ENCODE data around the gene CACNA1S.

GRCh38 chr1:201116091-201116490 is 3.9 kb upstream of the CACNA1S start:
- no peak for TF ChIP-seq RFX5 (IDR thresholded peaks at IDR 0.05; ENCODE audit: low read length)
- no peak for TF ChIP-seq CTCF (IDR thresholded peaks at IDR 0.05)
- TF ChIP-seq ELF1 (IDR thresholded peaks at IDR 0.05), result no peak
- no peak for TF ChIP-seq POLR2AphosphoS5 (IDR thresholded peaks at IDR 0.05; ENCODE audit: low read depth, low read length)
- TF ChIP-seq SIN3A (IDR thresholded peaks at IDR 0.05; ENCODE audit: borderline replicate concordance, low read depth, low read length), result no peak
- no peak for TF ChIP-seq TEAD4 (IDR thresholded peaks at IDR 0.05; ENCODE audit: borderline replicate concordance, insufficient read depth)
- TF ChIP-seq USF2 (IDR thresholded peaks at IDR 0.05; ENCODE audit: borderline replicate concordance, low read depth, low read length), result no peak
- no peak for TF ChIP-seq RAD21 (IDR thresholded peaks at IDR 0.05; ENCODE audit: low read length)
- no peak for TF ChIP-seq MEF2A (IDR thresholded peaks at IDR 0.05; ENCODE audit: borderline replicate concordance, low read depth)
- TF ChIP-seq JUND (IDR thresholded peaks at IDR 0.05), result no peak
- no peak for TF ChIP-seq SMC3 (IDR thresholded peaks at IDR 0.05; ENCODE audit: low read depth, low read length)

Measured in SK-N-SH (cell line).